Left kidney (tissue), 8 donors: ENCODE measurements around the gene DHX29. TPM values are rescaled to one million over a fixed set of nuclear protein-coding genes. Genes with fewer than 3 reads are reported as not detected.
"Not testable (repeated sequence)": the region's sequence is repeated elsewhere in the genome, so short reads cannot be mapped to it uniquely, and the experiment has no call there.

Experiments used
- DNase-seq: peaks from one replicate; pipeline ENCODE4 v3.0.0-alpha.2; 2013
- long read RNA-seq, 8 donors: transcript quantifications; one replicate each; lab custom pipeline, GENCODE V29; 2026
- polyA plus RNA-seq: library from polyadenylated mRNA; unstranded; fragments of 120-200 nt; gene quantifications from one replicate; pipeline ENCODE4 v1.2.1, GENCODE V29; 2013; ENCODE audit not compliant: insufficient read length

DHX29 gene
- 47.6 TPM for polyA plus RNA-seq
- long read RNA-seq, donor 1, full-length matches to known transcripts = 2 of 33 reads
- long read RNA-seq, donor 1, partial matches to known transcripts = 31 of 33 reads
- long read RNA-seq, donor 1, other reads (novel, unspliced or antisense) = 0 of 33 reads
- long read RNA-seq, donor 2, full-length matches to known transcripts = 2 of 46 reads
- long read RNA-seq, donor 2, partial matches to known transcripts = 44 of 46 reads
- long read RNA-seq, donor 2, other reads (novel, unspliced or antisense) = 0 of 46 reads
- long read RNA-seq, donor 3, partial matches to known transcripts = 24 of 24 reads
- long read RNA-seq, donor 3, other reads (novel, unspliced or antisense) = 0 of 24 reads
- long read RNA-seq, donor 4 = 0 reads
- long read RNA-seq, donor 5, full-length matches to known transcripts = 3 of 41 reads
- long read RNA-seq, donor 5, partial matches to known transcripts = 38 of 41 reads
- long read RNA-seq, donor 5, other reads (novel, unspliced or antisense) = 0 of 41 reads
- long read RNA-seq, donor 6, partial matches to known transcripts = 27 of 27 reads
- long read RNA-seq, donor 6, other reads (novel, unspliced or antisense) = 0 of 27 reads
- long read RNA-seq, donor 7, full-length matches to known transcripts = 2 of 30 reads
- long read RNA-seq, donor 7, partial matches to known transcripts = 28 of 30 reads
- long read RNA-seq, donor 7, other reads (novel, unspliced or antisense) = 0 of 30 reads
- long read RNA-seq, donor 8, full-length matches to known transcripts = 2 of 7 reads
- long read RNA-seq, donor 8, partial matches to known transcripts = 5 of 7 reads
- long read RNA-seq, donor 8, other reads (novel, unspliced or antisense) = 0 of 7 reads

DNA sequence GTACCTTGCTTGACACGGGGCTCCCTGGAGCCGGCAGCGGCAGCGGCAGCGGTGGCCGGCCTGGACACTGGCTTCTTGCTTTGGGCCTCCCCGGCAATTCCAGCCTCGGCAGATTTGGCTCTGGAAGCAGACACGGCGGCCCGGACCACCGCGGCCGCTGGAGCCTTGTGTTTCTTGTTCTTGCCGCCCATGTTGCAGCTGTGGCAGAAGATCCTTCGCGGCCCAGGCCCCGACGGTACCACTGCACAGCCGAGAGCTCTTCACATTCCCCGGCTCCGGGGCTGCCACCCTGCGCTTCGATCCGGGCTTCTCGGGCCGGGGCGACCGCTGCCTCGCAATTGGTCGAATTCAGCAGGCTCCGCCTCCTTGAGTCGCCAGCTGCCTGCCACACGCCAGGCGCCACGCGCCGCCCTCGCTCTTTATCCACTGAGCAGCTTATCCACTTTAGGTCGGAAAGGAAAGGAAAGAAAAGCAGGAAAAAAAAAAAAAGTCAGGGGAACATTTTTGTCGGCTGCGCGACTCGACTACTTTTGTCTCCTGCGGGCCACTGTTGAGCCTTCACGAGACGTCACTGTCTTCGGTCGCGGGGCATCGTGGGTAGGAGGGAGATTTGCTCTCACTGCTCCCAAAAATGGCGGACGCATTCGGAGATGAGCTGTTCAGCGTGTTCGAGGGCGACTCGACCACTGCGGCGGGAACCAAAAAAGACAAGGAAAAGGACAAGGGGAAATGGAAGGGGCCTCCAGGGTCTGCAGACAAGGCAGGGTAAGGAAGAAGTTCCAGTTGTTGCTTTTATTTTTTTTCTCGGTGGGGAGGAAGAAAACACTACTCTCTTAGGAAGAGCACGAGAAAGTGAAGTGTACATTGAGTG lies at the start of gene DHX29, which contains the start of gene MTREX:
DHX29 (minus strand) TSS at position 312 of the 871 bp plus-strand sequence; CDS start at position 191, 121 bp downstream.
MTREX (plus strand) TSS at position 607 of the 871 bp plus-strand sequence; CDS start at position 632, 25 bp downstream.
- peak; percentile 94 for DNase-seq

- no peak for DNase-seq
Observed at GRCh38 chr5:55356896-55357295, 49.4 kb upstream of the DHX29 start.

- DNase-seq = no peak
Observed at GRCh38 chr5:55350754-55351153, 43.3 kb upstream of the DHX29 start.

GRCh38 chr5:55347786-55348185 lies 40.3 kb upstream of the DHX29 start:
- DNase-seq = no peak

DNA sequence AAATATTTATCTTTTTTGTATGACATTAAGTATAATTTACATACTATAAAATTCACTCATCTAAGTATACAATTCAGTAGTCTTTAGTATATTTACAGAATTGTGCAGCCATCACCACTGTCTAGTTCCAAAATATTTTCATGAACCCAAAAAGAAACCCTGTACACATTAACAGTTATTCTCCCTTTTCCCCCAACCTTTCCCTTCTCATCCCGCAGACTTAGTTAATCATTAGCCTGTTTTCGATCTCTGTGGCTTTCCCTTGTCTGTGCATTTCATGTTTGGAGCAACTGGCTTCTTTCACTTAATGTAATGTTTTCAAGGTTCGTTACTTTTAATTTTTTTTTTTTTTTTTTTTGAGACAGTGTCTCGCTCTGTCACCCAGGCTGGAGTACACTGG lies 37.8 kb upstream of the DHX29 start:
- DNase-seq = no peak

- peak; percentile 55 for DNase-seq
Observed at GRCh38 chr5:55344392-55344992, 37.0 kb upstream of the DHX29 start.

- DNase-seq = no peak
Observed at GRCh38 chr5:55343609-55344008, 36.1 kb upstream of the DHX29 start.

- no peak for DNase-seq
Observed at GRCh38 chr5:55343107-55343506, 35.6 kb upstream of the DHX29 start.

DNA sequence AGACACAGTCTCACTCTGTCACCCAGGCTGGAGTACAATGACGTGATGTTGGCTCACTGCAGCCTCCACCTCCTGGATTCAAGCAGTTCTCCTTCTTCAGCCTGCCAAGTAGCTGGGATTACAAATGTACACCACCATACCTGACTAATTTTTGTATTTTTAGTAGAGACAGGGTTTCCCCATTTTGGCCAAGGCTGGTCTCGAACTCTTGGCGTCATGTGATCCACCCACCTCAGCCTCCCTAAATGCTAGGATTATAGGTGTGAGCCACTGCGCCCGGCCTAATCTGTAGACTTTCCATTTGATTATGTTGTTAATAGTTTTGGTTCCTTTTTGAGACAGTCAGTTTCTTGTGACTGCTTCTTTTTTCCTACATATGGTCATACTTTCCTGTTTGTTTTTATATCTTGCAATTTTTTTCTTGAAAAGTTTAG lies 31.3 kb upstream of the DHX29 start:
- DNase-seq = no peak

GRCh38 chr5:55338092-55338613 lies 30.7 kb upstream of the DHX29 start:
- no peak for DNase-seq

DNA sequence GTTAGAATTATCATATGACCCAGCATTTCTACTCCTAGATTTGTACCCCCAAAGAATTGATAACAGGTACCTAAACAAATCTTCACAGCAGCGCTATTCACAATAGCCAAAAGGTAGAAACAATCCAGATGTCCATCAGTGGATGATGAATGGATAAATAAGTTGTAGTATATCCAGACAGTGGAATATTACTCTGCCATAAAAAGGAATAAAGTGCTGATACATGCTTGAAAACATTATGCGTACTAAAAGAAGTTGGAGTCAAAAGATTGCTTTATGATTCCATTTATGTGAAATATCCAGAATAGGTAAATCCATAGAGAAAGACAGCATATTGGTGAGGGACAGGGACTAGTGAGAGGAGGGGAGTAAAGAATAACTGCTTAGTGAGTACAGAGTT lies 26.3 kb upstream of the DHX29 start:
- DNase-seq = no peak

DNA sequence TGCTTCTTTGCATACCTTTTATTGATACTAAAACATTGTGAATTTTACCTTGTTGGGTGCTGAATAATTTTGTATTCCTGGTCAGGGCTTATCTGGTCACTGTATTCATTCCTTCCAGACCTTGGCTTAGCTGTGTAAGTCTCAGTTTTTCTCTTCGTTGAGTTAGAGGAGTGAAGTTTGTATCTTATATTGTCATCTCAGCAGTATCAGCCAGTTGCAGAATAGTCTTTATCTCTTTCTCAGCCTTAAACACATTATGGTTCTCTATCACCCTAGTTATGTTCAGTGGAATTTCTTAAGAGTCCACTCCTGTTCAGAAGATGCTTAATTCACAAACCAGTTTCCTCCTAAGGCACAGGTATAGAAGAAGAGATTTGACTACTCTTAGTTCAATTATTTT lies 25.5 kb upstream of the DHX29 start:
- DNase-seq = no peak

GRCh38 chr5:55331321-55331720 lies 23.8 kb upstream of the DHX29 start:
- DNase-seq = no peak

DNA sequence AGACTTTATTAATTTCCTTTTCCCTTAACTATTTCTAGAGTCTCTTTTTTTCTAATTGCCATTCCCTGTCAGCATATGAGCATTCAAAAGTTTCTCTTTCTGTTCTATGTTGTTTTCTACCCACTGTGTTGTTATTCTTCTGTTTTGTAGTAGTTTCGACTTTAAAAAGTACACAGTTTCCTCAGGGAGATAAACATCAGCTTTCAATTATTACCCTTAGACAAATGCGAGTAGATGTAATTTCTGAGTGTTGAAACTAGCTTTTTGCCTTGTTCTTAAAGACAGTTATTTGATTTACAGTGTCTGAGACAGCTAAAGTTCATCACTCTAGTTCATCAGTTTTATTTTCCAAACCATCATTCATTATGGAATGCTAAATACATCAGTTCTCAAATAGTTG lies 19.8 kb upstream of the DHX29 start:
- no peak for DNase-seq

DNA sequence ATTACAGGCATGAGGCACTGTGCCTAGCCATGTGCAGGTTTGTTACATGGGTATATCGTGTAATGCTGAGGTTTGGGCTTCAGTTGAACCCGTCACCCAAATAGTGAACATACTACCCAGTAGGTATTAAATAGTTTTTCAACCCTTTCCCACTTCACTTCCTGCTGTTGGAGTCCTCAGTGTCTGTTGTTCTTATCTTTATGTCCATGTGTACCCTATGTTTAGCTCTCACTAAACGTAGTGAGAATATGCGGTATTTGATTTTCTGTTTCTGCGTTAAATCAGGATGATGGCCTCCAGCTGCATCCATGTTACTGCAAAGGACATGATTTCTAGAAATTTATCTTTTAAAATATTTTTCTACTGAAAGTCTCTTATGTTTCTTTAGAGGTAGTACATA lies 18.1 kb upstream of the DHX29 start:
- no peak for DNase-seq

GRCh38 chr5:55324815-55325418 lies 17.4 kb upstream of the DHX29 start:
- DNase-seq = peak; percentile 30

DNA sequence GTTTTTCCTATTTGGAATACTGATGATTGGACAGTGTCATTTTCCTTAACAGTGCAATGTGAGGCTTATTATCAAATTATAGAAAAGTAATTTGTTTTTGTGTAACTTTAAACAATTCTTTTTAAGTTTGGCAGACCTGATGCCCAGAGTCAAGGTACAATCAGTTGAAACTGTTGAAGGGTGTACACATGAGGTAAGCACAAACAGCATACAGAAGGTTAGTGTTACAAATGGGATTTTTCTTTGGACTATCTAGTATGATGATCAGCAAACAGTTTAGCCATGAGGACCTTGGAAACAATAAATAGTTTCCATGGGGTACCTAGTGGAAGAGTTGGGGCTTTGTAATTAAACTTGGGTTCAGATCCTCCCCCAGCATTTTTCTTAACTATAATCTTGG lies 16.5 kb upstream of the DHX29 start:
- no peak for DNase-seq

DNA sequence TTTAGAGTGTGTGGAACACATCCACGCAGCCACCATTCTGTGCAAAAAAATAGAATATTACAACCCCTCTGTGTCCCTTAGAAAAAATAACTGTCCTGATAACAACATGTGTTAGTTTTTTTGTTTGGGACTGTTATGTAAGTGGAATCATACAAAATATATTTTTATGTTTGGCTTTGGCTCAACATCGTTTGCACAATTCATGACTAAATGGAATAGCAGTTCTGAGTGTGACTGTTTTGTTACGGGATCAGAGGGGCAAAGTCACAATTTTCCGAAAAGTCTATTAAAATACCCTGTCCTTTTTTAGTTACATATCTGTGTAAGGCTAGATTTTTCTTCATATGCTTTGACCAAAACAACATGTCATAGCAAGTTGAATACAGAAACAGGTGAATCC lies 13.1 kb upstream of the DHX29 start:
- DNase-seq = no peak

DNA sequence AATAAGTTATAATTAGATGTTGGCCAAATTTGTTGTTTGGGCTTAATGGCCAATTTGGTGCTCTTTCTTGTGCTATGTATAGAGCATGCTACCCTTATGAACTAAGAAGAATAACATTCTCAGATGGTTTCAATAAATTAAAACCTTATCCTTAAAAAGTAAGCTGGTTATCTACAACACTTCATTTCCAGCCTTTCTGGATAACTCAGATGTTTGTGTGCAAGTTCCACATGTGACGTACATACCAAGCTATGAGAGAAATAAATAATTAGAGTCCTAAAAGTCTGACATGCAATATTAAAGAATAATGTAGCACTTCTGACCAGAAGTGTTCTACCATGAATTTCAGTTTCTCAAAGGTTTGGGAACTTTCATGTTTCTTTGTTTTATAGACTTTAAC lies 12.0 kb upstream of the DHX29 start:
- DNase-seq = no peak

DNA sequence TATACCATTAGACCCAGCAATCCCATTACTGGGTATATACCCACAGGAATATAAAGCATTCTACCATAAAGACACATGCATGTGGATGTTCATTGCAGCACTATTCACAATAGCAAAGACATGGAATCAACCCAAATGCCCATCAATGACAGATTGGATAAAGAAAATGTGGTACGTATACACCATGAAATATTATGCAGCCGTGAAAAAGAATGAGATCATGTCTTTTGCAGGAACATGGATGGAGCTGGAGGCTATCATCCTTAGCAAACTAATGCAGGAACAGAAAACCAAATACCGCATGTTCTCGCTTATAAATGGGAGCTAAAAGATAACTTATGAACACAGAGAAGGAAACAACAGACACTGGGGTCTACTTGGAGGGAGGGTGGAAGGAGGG lies 10.7 kb upstream of the DHX29 start:
- DNase-seq = not testable (repeated sequence)

DNA sequence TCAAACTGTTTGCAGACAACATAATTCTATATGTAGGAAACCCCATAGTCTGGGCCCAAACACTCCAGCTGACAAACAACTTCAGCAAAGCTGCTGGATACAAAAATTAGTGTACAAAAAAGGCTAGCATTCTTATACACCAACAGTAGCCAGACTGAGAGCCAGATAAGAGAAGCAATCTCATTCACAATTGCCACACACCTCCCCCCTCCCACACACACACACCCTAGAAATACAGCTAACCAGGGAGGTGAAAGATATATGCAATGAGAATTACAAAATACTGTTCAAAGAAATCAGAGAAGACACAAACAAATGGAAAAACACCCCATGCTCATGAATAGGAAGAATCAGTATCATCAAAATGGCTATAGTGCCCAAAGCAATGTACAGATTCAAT lies 9.3 kb upstream of the DHX29 start:
- no peak for DNase-seq
